SJSA1 (cell line): Measurements from ENCODE around the gene VCP. TPM values are rescaled to one million over a fixed set of nuclear protein-coding genes. Genes with fewer than 3 reads are reported as not detected.

Experiments used
- DNase-seq, 2 experiments: peaks; one replicate each; pipeline ENCODE4 v3.0.0-alpha.2; 2015 to 2020; ENCODE audit warnings: low spot score in 2 of 2, low read depth in 1 of 2
- H3K27ac ChIP-seq: fragments of 250-450 bp; sonication (Bioruptor Pico); 2 replicates; pipeline ENCODE4 v1.5.1; 2020; ENCODE audit warnings: mild to moderate bottlenecking, moderate library complexity
- H3K27me3 ChIP-seq: fragments of 250-450 bp; sonication (Bioruptor Pico); replicated peaks from 2 replicates; pipeline ENCODE4 v1.5.1; 2020; ENCODE audit warnings: mild to moderate bottlenecking, moderate library complexity
- H3K36me3 ChIP-seq: fragments of 250-450 bp; sonication (Bioruptor Pico); 2 replicates; pipeline ENCODE4 v1.5.1; 2020; ENCODE audit warnings: mild to moderate bottlenecking
- H3K4me1 ChIP-seq: fragments of 250-450 bp; sonication (Bioruptor Pico); replicated peaks from 2 replicates; pipeline ENCODE4 v1.6.1; 2021; ENCODE audit warnings: mild to moderate bottlenecking
- H3K4me3 ChIP-seq: fragments of 250-450 bp; sonication (Bioruptor Pico); 2 replicates; pipeline ENCODE4 v1.5.1; 2020; ENCODE audit warnings: mild to moderate bottlenecking
- H3K9me3 ChIP-seq: fragments of 250-450 bp; sonication (Bioruptor Pico); replicated peaks from 2 replicates; pipeline ENCODE4 v1.5.1; 2020; ENCODE audit warnings: mild to moderate bottlenecking
- total RNA-seq: library from RNA; depleted of rRNA; stranded (reverse); fragments of >200 nt; shearing (Covaris generic); gene quantifications from 2 replicates; pipeline ENCODE4 v1.2.3, GENCODE V29; 2014

The VCP gene
- total RNA-seq, 1 experiment from 2014 or later = 209 TPM

GRCh38 chr9:35085078-35085477, 12.7 kb upstream of the VCP start:
- no peak overlapping the region for H3K27ac ChIP-seq
- DNase-seq = no peak
- no peak overlapping the region for H3K4me3 ChIP-seq
- H3K9me3 ChIP-seq = no peaks in the 10 kb centered on the region
- H3K4me1 ChIP-seq = no peaks in the 10 kb centered on the region
- no peaks in the 10 kb centered on the region for H3K27me3 ChIP-seq
- H3K36me3 ChIP-seq = no peaks in the 10 kb centered on the region

GRCh38 chr9:35079426-35080341, 7.3 kb upstream of the VCP start, which contains the start of gene FANCG:
TSS of gene FANCG (minus strand) at chr9:35079942. CDS start at chr9:35079524, 418 bp downstream.
- H3K27ac ChIP-seq = peak within 1 kb of the TSS; percentile 78
- no peaks in the 10 kb centered on the region for H3K27me3 ChIP-seq
- peak within 1 kb of the TSS; percentile 58 for H3K4me3 ChIP-seq
- DNase-seq = peak; percentile 81 to 87
- no peaks in the 10 kb centered on the region for H3K9me3 ChIP-seq
- H3K36me3 ChIP-seq = peaks cover 4% of the 10 kb centered on the region; the same call in 1 of the 2 replicates
- H3K4me1 ChIP-seq = no peaks in the 10 kb centered on the region

GRCh38 chr9:35079041-35079425, 6.6 kb upstream of the VCP start:
- Histone ChIP-seq H3K27me3 (no peaks in the 10 kb centered on the region), H3K4me1 (no peaks in the 10 kb centered on the region), H3K4me3 (peak overlapping the region; percentile 58), H3K9me3 (no peaks in the 10 kb centered on the region), H3K36me3 (peaks cover 4% of the 10 kb centered on the region), H3K27ac (0 out of 2 replicates have a peak overlapping the region, but pooled peaks have one; percentile 78)
- DNase-seq = no peak

- no peaks in the 10 kb centered on the region for H3K9me3 ChIP-seq
- H3K27me3 ChIP-seq = no peaks in the 10 kb centered on the region
- peaks cover under 1% of the 10 kb centered on the region for H3K4me1 ChIP-seq
- peaks cover 9% of the 10 kb centered on the region for H3K36me3 ChIP-seq
- H3K27ac ChIP-seq = no peak overlapping the region
- no peak overlapping the region for H3K4me3 ChIP-seq
- no peak for DNase-seq
These were observed 5.6 kb upstream of the VCP start for GRCh38 chr9:35078066-35078465.

- H3K36me3 ChIP-seq = peaks cover 18% of the 10 kb centered on the region
- no peak overlapping the region for H3K27ac ChIP-seq
- peaks cover 4% of the 10 kb centered on the region for H3K4me1 ChIP-seq
- no peaks in the 10 kb centered on the region for H3K9me3 ChIP-seq
- no peaks in the 10 kb centered on the region for H3K27me3 ChIP-seq
- no peak overlapping the region for H3K4me3 ChIP-seq
- no peak for DNase-seq
These were observed 4.4 kb upstream of the VCP start for GRCh38 chr9:35076848-35077247.

GRCh38 chr9:35075358-35075757, 2.9 kb upstream of the VCP start:
- H3K27me3 ChIP-seq = no peaks in the 10 kb centered on the region
- H3K4me1 ChIP-seq = peaks cover 8% of the 10 kb centered on the region
- no peaks in the 10 kb centered on the region for H3K9me3 ChIP-seq
- peaks cover 30% of the 10 kb centered on the region for H3K36me3 ChIP-seq
- no peak for DNase-seq
- no peak overlapping the region for H3K27ac ChIP-seq
- no peak overlapping the region for H3K4me3 ChIP-seq

GRCh38 chr9:35074791-35075190, 2.4 kb upstream of the VCP start:
- Histone ChIP-seq H3K36me3 (peaks cover 36% of the 10 kb centered on the region), H3K27ac (no peak overlapping the region), H3K27me3 (no peaks in the 10 kb centered on the region), H3K9me3 (no peaks in the 10 kb centered on the region), H3K4me3 (no peak overlapping the region), H3K4me1 (peaks cover 14% of the 10 kb centered on the region)
- DNase-seq = no peak

GRCh38 chr9:35074141-35074540, 1.7 kb upstream of the VCP start:
- H3K36me3 ChIP-seq = peaks cover 37% of the 10 kb centered on the region
- H3K9me3 ChIP-seq = no peaks in the 10 kb centered on the region
- no peaks in the 10 kb centered on the region for H3K27me3 ChIP-seq
- DNase-seq = no peak
- H3K4me1 ChIP-seq = peaks cover 16% of the 10 kb centered on the region
- H3K4me3 ChIP-seq = no peak overlapping the region
- no peak overlapping the region for H3K27ac ChIP-seq

- peaks cover 44% of the 10 kb centered on the region for H3K36me3 ChIP-seq
- H3K4me3 ChIP-seq = no peak overlapping the region
- peaks cover 16% of the 10 kb centered on the region for H3K4me1 ChIP-seq
- no peaks in the 10 kb centered on the region for H3K27me3 ChIP-seq
- no peaks in the 10 kb centered on the region for H3K9me3 ChIP-seq
- no peak overlapping the region for H3K27ac ChIP-seq
- no peak for DNase-seq
These were observed 821 bp upstream of the VCP start for GRCh38 chr9:35073279-35073612.

GRCh38 chr9:35071814-35072460, 488 bp downstream of the VCP start:
- peak; percentile 78 to 82 for DNase-seq
- no peaks in the 10 kb centered on the region for H3K9me3 ChIP-seq
- H3K4me3 ChIP-seq = peak overlapping the region; percentile 94
- no peaks in the 10 kb centered on the region for H3K27me3 ChIP-seq
- H3K4me1 ChIP-seq = peaks cover 16% of the 10 kb centered on the region
- H3K27ac ChIP-seq = peak overlapping the region; percentile 98
- peaks cover 57% of the 10 kb centered on the region for H3K36me3 ChIP-seq

- peak in 1 of 2 experiments; percentile 1 for DNase-seq
- H3K36me3 ChIP-seq = peaks cover 61% of the 10 kb centered on the region
These were observed 1.3 kb downstream of the VCP start for GRCh38 chr9:35070823-35071813.

GRCh38 chr9:35069020-35069419, 3.4 kb downstream of the VCP start:
- no peak for DNase-seq
- Histone ChIP-seq H3K36me3 (peaks cover 78% of the 10 kb centered on the region), H3K9me3 (no peaks in the 10 kb centered on the region), H3K27ac (no peak overlapping the region), H3K27me3 (no peaks in the 10 kb centered on the region), H3K4me1 (peaks cover 16% of the 10 kb centered on the region), H3K4me3 (no peak overlapping the region)

More at GRCh38 chr9:35070823-35071813, 1.3 kb downstream of the VCP start:
- Histone ChIP-seq H3K4me1 (peaks cover 16% of the 10 kb centered on the region), H3K27ac (peak overlapping the region; percentile 98), H3K9me3 (no peaks in the 10 kb centered on the region), H3K4me3 (peak overlapping the region; percentile 94), H3K27me3 (no peaks in the 10 kb centered on the region)

- no peak overlapping the region for H3K27ac ChIP-seq
- no peaks in the 10 kb centered on the region for H3K9me3 ChIP-seq
- DNase-seq = no peak
- H3K27me3 ChIP-seq = no peaks in the 10 kb centered on the region
- no peak overlapping the region for H3K4me3 ChIP-seq
- H3K4me1 ChIP-seq = peaks cover 12% of the 10 kb centered on the region
- peaks cover 86% of the 10 kb centered on the region for H3K36me3 ChIP-seq
These were observed 5.4 kb downstream of the VCP start for GRCh38 chr9:35067056-35067455.
